GM19043 (cell line): Measurements from ENCODE around the gene SLC19A2.
A peak's percentile ranks its signal among the peaks of the same experiment; 100 is the strongest.
"Not testable (repeated sequence)": the region's sequence is repeated elsewhere in the genome, so short reads cannot be mapped to it uniquely, and the experiment has no call there.

ENCODE experiments used
- ATAC-seq: cut with Tn5 transposase; IDR thresholded peaks from one replicate; pipeline ENCODE4 v1.9.1; 2021; ENCODE audit warnings: low read depth; ENCODE audit not compliant: unreplicated experiment

SLC19A2 gene

DNA sequence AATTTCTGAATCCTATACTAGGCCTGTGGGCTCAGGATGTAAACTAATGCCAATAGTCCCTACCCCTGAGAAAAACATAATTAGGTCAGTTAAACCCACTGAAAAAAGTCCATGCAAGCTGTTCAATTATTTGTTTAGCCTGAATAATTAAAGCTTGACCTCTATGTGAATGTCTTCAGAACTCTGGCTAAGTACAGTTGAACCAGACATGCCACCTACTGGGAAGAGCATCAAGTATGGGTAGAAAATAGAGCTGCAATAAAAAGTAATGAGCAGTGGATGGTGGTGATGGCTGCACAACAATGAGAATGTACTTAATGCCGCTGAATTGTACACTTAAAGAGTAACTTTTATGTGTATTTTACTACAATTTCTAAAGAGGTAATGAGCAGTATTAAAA is 23.6 kb upstream of the SLC19A2 start:
- ATAC-seq: no peak

DNA sequence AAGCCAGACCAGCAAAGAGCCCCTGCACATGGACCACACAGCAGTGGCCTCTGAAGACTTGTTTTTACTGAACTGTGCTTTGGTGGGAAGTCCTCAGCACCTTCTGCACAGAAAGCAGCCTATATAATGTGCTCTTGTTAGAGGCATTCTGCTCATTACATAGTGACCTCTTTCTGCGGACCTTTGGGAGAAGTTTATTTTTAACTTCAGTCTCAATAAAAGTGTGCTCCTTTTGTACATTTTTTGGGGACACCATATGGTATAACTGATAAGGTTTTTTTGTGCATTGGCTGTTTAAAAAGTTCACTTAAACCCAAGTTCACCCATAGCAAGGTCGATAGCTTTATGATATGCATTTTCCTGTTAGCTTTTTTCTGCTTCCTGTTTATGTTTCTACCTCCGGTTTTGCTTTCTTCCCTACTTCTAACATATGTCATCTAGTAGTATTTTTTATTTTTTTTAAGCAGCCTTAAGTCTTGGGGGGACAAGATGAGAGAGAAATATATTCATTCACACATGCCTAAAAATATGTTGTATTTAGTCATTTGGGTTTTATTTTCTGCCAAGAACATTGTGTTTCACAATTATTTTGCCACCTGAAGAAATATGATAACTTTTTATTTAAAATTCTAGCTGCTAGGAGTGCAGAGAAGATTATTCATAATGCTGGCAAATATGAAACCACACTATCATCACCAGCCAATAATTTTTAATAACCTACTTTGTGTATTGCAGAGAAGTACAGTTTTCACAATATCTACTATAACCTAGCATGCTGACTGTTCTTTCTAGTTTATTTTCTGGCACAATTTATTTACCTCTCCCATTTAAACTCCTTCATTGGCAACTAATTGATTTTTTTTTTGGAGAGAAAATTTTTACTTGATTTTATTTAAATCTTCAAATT is 22.9 kb upstream of the SLC19A2 start:
- no peak for ATAC-seq

DNA sequence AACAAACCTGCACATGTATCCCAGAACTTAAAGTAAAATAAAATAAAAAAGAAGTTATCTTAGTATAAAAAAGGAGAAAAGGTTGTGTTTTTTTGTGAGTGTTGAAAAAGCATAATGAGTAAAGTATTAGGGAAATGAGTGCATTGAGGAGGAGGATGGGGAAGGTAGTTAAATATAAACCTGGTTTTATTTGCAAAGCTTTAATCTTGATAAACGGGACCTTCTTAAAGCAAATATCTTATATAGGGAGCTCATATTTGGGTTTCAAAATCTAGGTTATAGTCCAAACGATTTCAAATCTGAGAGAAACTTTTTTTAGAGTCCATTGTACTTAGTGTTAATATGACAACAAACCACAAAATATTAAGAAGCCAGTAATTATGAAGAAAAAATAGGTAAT is 21.7 kb upstream of the SLC19A2 start:
- no peak for ATAC-seq

DNA sequence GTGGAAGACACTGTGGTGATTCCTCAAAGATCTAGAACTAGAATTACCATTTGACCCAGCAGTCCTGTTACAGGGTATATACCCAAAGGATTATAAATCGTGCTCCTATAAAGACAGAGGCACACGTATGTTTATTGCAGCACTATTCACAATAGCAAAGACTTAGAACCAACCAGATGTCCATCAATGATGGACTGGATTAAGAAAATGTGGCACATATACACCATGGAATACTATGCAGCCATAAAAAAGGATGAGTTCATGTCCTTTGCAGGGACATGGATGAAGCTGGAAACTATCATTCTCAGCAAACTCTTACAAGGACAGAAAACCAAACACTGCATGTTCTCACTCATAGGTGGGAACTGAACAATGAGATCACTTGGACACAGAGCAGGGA is 17.9 kb upstream of the SLC19A2 start:
- not testable (repeated sequence) for ATAC-seq

DNA sequence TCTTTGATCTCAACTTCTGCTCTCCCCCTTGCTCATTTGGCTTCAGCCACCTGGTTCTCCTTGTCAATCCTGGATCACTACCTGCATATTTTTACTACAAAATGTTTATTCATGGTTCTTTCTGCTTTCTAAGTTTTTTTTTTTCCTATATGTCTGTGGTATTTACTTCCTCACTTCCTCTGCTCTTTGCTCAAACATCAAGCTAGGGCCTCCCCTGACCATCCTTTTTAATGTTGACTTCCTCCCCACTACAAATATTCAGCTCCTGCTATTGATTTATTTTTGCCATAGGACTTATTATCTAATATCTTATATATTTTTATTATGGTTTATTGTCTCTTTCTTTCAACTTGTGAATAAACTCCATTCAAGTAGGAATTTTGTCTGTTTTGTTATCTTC is 14.1 kb upstream of the SLC19A2 start:
- ATAC-seq: no peak

DNA sequence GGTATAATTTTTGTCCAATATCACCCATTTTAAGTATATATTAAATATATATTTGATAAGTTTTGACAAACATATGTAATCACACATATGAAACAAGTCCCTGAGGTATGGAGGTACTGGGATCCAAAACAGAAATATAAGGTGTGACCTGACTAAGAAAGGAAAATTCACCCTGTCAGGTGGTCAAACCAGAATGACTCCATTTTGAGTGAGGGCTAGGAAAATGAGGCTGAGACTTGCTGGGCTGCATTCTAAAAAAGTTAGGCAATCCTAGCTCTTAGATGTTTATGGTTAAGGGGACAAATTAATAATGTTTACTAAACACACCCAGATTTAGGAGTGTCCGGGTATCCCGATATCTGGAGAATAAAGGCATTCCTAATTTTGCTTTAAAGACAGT is 11.6 kb upstream of the SLC19A2 start:
- ATAC-seq: no peak

DNA sequence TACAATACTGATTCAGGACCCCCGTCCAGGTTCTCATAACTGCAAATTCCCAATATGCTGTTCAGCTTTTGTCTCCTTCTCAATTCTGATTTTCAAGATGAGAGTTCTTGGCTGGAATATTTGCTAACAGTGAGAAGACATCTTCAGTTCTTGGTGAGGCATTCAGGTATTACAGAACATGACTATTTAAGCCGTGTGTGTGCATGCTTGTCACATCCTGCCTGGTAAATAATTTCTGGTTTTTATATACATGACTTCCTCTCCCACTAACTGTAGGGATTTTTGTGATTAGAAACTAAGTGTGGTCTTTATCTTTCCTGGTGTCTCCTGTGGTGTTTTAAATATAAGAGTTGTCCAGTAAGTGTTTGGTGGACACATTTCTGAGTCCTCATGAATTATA is 10.2 kb upstream of the SLC19A2 start:
- ATAC-seq: no peak

DNA sequence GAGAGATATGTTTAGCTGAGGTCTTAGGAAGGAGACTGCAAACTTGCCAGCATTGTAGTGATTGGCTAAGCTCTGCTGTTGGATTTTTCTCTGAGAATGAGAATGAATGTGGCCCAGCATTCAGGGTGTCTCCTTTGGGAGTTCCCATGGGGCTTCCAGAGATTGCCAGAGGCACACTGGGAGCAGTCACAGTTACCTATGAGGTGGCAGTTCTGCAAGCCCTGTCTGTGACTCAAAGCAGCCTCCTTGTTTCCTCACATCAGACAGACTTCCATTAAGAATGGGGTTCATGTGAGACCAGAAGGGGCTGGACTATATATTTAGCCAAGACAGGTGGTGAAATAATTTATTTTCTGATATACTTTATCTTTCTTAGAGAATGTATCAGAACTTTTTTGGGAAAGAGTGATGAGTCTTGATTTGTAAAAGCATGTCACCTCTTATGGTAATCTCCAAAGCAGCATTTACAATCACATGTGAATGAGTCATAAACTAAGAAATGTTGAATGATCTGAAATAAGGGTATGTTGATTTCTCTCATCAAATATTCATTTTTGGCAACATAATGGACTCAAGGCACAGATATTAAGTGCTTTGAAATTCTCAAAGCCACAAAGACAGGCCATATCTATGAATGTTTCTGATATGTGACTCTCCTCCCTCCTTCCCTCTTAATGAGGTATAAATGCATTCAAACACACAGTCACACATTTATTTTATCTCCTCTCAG is 9.5 kb upstream of the SLC19A2 start:
- ATAC-seq: no peak

DNA sequence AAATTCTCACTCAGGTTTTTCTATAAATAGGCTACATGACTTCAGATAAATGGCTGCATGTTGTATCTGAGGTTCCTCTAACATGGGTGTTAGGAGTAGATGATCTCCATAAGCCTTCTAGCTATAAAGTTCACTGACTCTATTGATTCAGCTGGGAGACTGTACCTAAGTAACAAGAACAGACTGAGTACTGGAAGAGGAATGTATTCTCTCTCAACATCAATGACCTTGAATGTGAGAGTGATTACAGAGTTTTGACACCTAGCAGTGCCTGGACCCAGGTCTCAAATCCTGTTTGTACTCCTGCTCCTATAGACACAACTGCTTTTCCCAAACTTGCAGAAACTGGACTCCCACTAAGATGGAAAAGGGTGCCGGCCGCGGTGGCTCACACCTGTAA is 8.6 kb upstream of the SLC19A2 start:
- no peak for ATAC-seq

DNA sequence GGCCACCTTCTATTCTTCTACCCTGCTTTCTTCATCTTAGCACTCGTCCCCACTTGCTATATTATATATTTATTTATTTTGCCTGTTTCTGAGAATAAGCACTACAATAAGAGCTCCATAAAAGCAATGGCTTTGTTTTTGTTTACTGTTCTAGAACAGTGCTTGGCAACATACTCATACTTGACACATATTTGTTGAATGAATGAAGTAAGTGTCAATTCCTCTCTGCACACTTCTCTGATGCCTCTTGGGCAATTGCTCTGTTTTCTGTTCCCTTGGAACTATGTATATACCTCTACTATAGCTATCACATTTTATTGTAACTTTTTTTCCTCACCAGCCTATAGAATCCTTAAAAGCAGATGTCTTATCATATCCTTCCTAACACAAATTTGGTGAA is 7.5 kb upstream of the SLC19A2 start:
- ATAC-seq: no peak

DNA sequence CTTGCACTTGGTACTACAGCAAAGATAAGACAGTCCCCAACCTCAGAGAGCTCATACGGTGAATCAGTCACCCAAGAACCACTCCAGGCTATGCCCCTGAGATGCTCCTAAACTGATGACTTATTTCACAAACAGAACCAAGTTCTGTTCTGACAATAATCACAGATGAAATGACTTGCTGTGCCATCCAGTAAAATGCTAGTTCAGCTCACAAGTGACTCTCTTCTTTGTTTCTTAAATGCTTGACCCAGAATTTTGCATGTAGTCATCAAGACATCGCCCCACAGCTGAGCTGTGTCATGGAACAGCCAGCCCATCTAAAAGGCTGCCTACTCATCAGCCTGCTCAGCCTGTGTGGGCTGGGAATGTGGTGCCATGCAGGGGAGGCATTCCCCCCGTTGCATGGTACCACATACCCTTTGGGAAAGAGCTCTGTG is 6.1 kb upstream of the SLC19A2 start:
- no peak for ATAC-seq

DNA sequence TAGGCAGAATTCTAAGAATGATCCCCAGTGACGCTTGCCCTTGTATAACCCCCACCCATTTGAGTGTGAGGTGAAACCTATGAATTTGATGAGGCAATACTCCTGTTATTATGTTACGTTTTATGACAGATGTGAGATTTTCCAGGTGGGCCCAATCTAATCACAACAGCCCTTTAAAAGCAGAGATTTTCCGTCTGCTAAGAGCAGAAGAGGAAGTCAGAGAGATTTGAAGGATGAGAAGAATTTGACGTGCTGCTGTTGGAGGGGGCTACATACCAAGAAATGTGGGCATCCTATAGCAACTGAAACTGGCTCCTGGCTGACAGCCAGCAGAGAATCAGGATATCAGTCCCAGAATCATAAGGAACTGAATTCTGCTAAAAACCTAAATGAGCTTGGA is 2.4 kb upstream of the SLC19A2 start:
- ATAC-seq: no peak

DNA sequence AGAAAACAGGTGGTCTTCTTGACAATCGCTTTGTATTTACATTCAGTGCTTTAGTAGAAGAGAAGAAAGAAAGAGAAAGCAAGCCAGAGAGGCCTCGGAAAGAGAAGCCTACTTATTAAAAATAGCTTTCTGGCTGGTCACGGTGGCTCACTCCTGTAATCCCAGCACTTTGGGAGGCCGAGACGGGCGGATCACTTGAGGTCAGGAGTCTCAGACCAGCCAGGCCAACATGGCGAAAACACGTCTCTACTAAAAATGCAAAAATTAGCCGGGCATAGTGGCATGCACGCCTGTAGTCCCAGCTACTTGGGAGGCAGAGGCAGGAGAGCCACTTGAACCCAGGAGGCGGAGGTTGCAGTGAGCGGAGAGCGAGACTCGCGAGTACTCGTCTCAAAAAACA is 1.8 kb upstream of the SLC19A2 start:
- no peak for ATAC-seq

DNA sequence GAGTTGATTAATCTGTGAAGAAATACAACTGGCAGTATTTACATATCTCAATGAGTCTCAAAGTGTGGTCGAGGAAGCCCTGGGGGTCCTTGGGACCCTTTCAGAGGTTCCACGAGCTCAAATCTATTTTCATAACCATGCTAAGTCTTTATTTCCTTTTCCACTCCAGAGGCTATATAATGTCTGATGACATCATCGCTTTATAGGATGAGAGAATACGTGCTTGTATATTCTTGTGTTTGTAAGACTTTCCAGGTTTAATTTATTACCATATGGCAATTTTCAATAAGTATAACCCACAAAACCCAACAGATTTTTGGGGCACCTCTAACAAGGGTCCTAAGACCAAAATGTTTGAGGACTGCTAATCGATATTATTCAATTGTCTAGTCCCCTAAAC is 1.4 kb upstream of the SLC19A2 start:
- ATAC-seq: no peak

DNA sequence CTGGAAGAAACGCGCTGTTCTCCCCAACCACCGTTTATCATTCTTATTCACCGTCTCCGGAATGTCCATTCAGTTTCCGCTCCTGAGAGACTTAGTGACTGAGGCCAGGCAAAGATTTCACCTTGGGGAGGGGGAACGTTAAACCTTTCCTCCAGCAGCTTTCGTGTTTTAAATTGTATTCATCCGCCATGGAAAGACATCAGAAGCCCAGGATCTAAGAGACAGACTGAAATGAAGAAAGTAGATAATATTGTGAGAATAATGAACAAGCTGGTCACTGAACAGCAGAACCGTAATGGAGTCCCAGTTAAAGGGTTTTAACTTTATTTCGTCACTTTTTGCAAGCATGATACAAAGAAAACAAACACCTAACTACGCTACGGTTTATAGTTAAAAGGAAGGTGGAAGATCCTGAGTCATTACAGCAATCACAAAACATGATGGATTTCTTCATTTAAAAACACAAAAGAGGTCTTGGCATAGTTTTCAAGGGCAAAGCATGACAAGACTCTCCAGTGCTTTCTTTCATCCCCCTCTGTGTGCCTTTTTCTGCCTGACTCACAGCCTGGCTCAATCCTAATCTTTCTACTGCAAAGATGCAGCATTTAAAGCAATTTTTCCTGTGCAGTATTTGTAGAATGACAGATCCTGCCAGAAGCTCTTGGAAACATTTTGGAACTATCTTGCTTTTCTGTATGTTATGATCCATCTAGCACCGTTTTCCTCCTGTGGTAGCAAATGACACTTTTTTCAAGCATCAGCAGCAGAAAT is 722 bp upstream of the SLC19A2 start:
- ATAC-seq: no peak

DNA sequence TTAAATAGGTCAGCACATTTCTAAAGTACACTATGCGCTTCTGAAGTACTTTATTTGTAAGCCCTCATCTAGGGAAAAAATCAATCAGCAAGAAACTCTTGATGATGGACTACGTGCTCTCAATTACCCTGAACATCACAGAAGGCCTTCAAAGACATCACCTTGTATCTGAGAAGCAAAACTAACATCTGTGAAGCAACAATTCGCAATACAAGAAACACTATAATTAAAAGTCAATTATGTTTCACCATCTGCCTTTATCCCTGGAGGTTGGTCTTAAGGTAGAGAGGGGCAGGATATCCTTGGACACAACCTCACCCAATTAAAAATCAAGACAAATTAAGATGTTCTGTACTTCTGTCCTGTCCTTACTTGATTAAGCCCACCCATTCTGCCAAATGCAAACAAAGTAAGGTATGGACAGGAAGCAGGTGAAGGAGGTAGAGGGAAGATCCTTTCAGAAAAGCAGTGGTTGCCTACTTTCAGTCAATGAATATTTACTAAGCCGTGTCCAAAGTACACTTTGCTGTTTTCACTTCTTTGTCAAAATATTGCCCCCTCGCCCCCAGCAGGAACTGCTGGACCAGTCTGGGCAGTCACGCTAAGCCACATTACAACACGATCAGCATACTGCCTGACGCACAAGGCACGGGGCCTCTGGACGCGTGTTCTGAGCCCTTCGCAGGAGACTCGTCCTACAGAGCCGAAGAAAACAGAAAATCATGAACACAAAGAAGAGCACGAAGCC is 887 bp downstream of the SLC19A2 start:
- ATAC-seq: peak; percentile 18

DNA sequence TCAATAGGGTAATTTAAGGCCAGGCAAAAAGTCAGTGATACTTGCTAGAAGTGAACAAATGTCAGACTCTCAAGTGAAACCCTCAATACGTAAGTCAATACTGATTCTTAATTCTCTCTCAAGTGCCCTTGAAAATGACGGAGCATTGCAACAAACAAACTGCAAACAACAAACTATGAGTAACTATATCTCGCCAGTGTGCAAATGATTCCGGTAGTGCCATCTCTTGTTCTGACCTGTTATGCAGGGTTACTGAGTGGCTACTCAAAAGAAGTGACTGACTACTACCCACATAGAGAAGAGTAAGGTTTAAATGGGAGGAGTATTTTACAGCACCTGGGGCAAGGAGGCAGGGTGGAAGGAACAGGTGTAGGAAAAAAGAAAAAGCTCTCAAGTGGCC is 1.6 kb downstream of the SLC19A2 start:
- no peak for ATAC-seq

DNA sequence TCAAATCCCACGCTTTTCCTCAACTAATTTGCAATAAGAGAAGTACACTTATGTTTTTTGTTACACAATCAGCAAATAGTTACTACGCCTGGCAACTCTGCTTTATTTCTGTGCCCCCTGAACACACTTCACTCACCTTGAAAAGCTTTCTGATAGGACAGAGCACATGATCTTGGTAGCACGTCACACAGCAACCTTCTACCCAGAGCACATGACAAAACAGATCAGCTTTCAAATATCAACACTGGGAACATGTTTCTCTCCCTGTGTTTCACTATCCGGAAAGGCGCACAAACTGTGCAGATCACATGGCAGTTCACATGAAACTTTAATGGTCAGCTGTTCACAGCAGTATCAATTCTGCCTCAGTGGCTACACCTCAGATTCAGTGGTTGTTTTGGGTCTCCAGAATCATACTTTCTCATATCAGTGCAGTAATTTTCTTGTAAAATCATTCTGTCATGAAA is 2.2 kb downstream of the SLC19A2 start:
- ATAC-seq: no peak

DNA sequence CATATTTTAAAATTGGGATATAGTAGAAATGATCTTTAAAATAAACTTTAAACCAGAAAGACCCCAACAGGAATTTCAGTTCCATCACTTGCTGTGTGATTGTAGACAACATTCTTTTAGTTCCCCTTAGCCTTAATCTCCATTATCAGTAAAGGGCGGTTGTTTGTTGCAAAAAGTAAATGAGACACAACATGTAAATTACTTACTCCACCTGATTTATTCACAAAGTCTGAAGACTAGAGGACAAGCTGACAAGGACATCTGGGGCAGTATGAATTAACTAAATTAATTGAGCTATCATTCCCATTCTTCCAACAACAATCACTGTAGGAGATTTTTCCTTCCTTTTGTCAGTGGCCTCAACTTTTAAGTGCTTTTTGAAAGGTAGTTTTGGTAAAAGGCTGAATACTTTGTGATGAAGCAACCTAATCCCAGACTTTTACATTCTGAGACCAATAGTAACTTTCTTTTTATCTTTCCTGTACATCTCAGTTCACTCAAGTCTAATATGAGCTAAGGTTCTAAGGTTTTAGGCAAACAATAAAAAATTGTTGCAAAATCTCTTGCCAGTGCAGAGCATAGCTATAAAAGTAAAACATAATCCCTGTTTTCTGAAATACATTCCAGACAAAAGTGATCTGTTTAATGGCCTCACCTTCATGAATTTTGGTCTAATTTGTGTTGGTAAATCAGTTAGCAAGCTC is 6.2 kb downstream of the SLC19A2 start:
- ATAC-seq: no peak
